GM04503 (cell line): Measurements from ENCODE around the gene NLGN3.
"Not testable (repeated sequence)": the region's sequence is repeated elsewhere in the genome, so short reads cannot be mapped to it uniquely, and the experiment has no call there.

Experiments
- DNase-seq: peaks from one replicate; pipeline ENCODE4 v3.0.0-alpha.2; 2012; ENCODE audit warnings: low read depth

NLGN3 gene

GRCh38 chrX:71170660-71171059 is 26.0 kb downstream of the NLGN3 start:
- DNase-seq = no peak

GRCh38 chrX:71171110-71171801 is 26.6 kb downstream of the NLGN3 start:
- DNase-seq = no peak

- DNase-seq = no peak
These were observed 28.8 kb downstream of the NLGN3 start for GRCh38 chrX:71173440-71173839.

GRCh38 chrX:71174795-71175194 is 30.2 kb downstream of the NLGN3 start:
- DNase-seq = no peak

GRCh38 chrX:71175531-71175930 is 30.9 kb downstream of the NLGN3 start:
- DNase-seq = no peak

- no peak for DNase-seq
These were observed 32.7 kb downstream of the NLGN3 start for GRCh38 chrX:71177327-71177726.

- no peak for DNase-seq
These were observed 34.3 kb downstream of the NLGN3 start for GRCh38 chrX:71178908-71179307.

GRCh38 chrX:71180579-71181265 is 36.1 kb downstream of the NLGN3 start:
- DNase-seq = not testable (repeated sequence)

- DNase-seq = no peak
These were observed 36.9 kb downstream of the NLGN3 start for GRCh38 chrX:71181558-71181909.

- DNase-seq = peak; percentile 91
These were observed 37.5 kb downstream of the NLGN3 start for GRCh38 chrX:71181910-71182799.

- no peak for DNase-seq
These were observed 38.2 kb downstream of the NLGN3 start for GRCh38 chrX:71182871-71183270.

- no peak for DNase-seq
These were observed 38.7 kb downstream of the NLGN3 start for GRCh38 chrX:71183341-71183740.

GRCh38 chrX:71184092-71184491 is 39.5 kb downstream of the NLGN3 start:
- DNase-seq = no peak

GRCh38 chrX:71184803-71185495 is 40.3 kb downstream of the NLGN3 start:
- DNase-seq = no peak

GRCh38 chrX:71191248-71191647 is 46.6 kb downstream of the NLGN3 start:
- no peak for DNase-seq

- DNase-seq = no peak
These were observed 51.5 kb downstream of the NLGN3 start for GRCh38 chrX:71195964-71196649.

- DNase-seq = no peak
These were observed 53.4 kb downstream of the NLGN3 start for GRCh38 chrX:71198066-71198465.

- no peak for DNase-seq
These were observed 54.8 kb downstream of the NLGN3 start for GRCh38 chrX:71199252-71200008.

- peak; percentile 50 for DNase-seq
These were observed 66.2 kb downstream of the NLGN3 start for GRCh38 chrX:71210816-71211215.

GRCh38 chrX:71212536-71212935 is 67.9 kb downstream of the NLGN3 start:
- DNase-seq = no peak

- no peak for DNase-seq
These were observed 69.5 kb downstream of the NLGN3 start for GRCh38 chrX:71214152-71214551.
